GM12878 (cell line): ENCODE measurements around the gene FRMPD2. TPM values are rescaled to one million over a fixed set of nuclear protein-coding genes. Genes with fewer than 3 reads are reported as not detected.

Source experiments
- ATAC-seq: fragments of 200-7000 bp; cut with Tn5 transposase; 3 replicates; pipeline ENCODE4 v1.9.1; 2020; ENCODE audit warnings: mild to moderate bottlenecking, moderate library complexity
- BruUV-seq: library from RNA; stranded (reverse); fragments of 400-500 nt; replicated peaks from 2 replicates; lab custom pipeline; 2021; lab: Mats Ljungman, UMichigan
- CTCF ChIA-PET: fragments of 300-600 bp; sonication (Branson Sonifier 250); formaldehyde crosslinking; extraction: SDS; loops from one replicate; lab custom pipeline; 2021; ENCODE audit warnings: inconsistent platforms; lab: Yijun Ruan, JAX
- POLR2A ChIA-PET: fragments of 350-600 bp; formaldehyde crosslinking; extraction: SDS; loops from one replicate; lab custom pipeline; 2021; ENCODE audit warnings: inconsistent platforms; lab: Charles Lee
- RAD21 ChIA-PET: fragments of 300-600 bp; sonication (Branson Sonifier 250); formaldehyde crosslinking; loops from one replicate; lab custom pipeline; 2023; ENCODE audit warnings: antibody characterized with exemption; ENCODE audit not compliant: unreplicated experiment; lab: Charles Lee
- SMC1A ChIA-PET: fragments of 300-600 bp; sonication (Branson Sonifier 250); formaldehyde crosslinking; loops from one replicate; lab custom pipeline; 2023; ENCODE audit not compliant: unreplicated experiment, uncharacterized antibody; lab: Charles Lee
- DNase-seq: peaks from one replicate; pipeline ENCODE4 v3.0.0-alpha.2; 2011; ENCODE audit warnings: low read depth, low spot score
- FAIRE-seq: peaks from 3 replicates; lab custom pipeline; 2011; peaks lifted over from hg19 to GRCh38; lab: Jason Lieb, UNC
- H2AFZ ChIP-seq: 2 replicates; pipeline ENCODE4 v1.6.0; 2011; ENCODE audit warnings: low read depth, low read length, control low read depth; ENCODE audit not compliant: control insufficient read depth
- H3K27ac ChIP-seq: 2 replicates; pipeline ENCODE4 v1.5.1; 2011; ENCODE audit warnings: control low read depth; ENCODE audit not compliant: control insufficient read depth, insufficient read depth
- H3K27me3 ChIP-seq, 2 experiments: replicated peaks in 1 of 2; 2 replicates each; pipeline versions ENCODE4 v1.6.0 to v1.6.1; 2011; ENCODE audit warnings: low read length in 1 of 2; ENCODE audit not compliant: control insufficient read depth in 2 of 2, insufficient read depth in 2 of 2
- H3K36me3 ChIP-seq, 2 experiments: 2 replicates each; pipeline ENCODE4 v1.5.1; 2011; ENCODE audit warnings: low read length in 1 of 2; ENCODE audit not compliant: control insufficient read depth in 2 of 2, insufficient read depth in 2 of 2
- H3K4me1 ChIP-seq: 2 replicates; pipeline ENCODE4 v1.6.1; 2011; ENCODE audit warnings: mild to moderate bottlenecking, low read length, moderate library complexity, mixed read lengths; ENCODE audit not compliant: control insufficient read depth, insufficient read depth
- H3K4me2 ChIP-seq: 2 replicates; pipeline ENCODE4 v1.6.0; 2011; ENCODE audit warnings: control low read depth; ENCODE audit not compliant: control insufficient read depth, insufficient read depth
- H3K4me3 ChIP-seq: fragments of 200-600 bp; sonication (generic); 2 replicates; pipeline ENCODE4 v1.5.1; 2016
- H3K79me2 ChIP-seq: 2 replicates; pipeline ENCODE4 v1.6.0; 2011; ENCODE audit warnings: low read length; ENCODE audit not compliant: control insufficient read depth, insufficient read depth
- H3K9ac ChIP-seq: 2 replicates; pipeline ENCODE4 v1.8.0; 2011; ENCODE audit warnings: low read length, control low read depth, mixed read lengths; ENCODE audit not compliant: control insufficient read depth, insufficient read depth
- H3K9me3 ChIP-seq: replicated peaks from 3 replicates; pipeline ENCODE4 v1.5.1; 2011; ENCODE audit warnings: mild to moderate bottlenecking, low read length; ENCODE audit not compliant: control insufficient read depth, insufficient read depth
- H4K20me1 ChIP-seq: 2 replicates; pipeline ENCODE4 v1.6.0; 2011; ENCODE audit not compliant: control insufficient read depth, insufficient read depth
- CBX5 ChIP-seq: sonication (generic); IDR thresholded peaks from 2 replicates; pipeline ENCODE4 v1.6.1; 2016; ENCODE audit warnings: low read depth, moderate library complexity, mild to moderate bottlenecking, inconsistent platforms
- HCFC1 ChIP-seq: fragments of 150-350 bp; IDR thresholded peaks from 2 replicates; pipeline ENCODE4 v1.6.1; 2014; ENCODE audit warnings: low read length
- RB1 ChIP-seq: fragments of 450-650 bp; formaldehyde crosslinking; IDR thresholded peaks from 2 replicates; pipeline ENCODE4 v1.6.1; 2017; ENCODE audit warnings: mild to moderate bottlenecking, borderline replicate concordance
- TARDBP ChIP-seq: IDR thresholded peaks from 2 replicates; pipeline ENCODE4 v1.6.1; 2016; ENCODE audit warnings: borderline replicate concordance
- YBX1 ChIP-seq: fragments of 450-650 bp; IDR thresholded peaks from 2 replicates; pipeline ENCODE4 v1.6.1; 2016; ENCODE audit warnings: antibody characterized with exemption
- WGBS: methylation state at CpG from one replicate; pipeline ENCODE4 v1.1.6; 2016; ENCODE audit warnings: low lambda C conversion rate; ENCODE audit not compliant: insufficient replicate concordance, insufficient coverage; ENCODE audit errors: missing lambda C conversion rate; 5-methylcytosine and 5-hydroxymethylcytosine counted together
- in situ Hi-C: fragments of 300-500 bp; cut with MboI; formaldehyde crosslinking; loops from 9 replicates; pipeline ENCODE4 v1.14.3; 2018; ENCODE audit warnings: mixed read lengths
- intact Hi-C: fragments of 100-400 bp; cut with micrococcal nuclease; formaldehyde crosslinking; loops from one replicate; pipeline ENCODE4 v1.14.2; 2022; ENCODE audit not compliant: unreplicated experiment
- polyA plus RNA-seq, 11 experiments: library from polyadenylated mRNA; depleted of rRNA in 4 of 11; unstranded in 6 of 11; stranded (reverse) in 5 of 11; fragments of >200 nt; fragmentation: Nextera tagmentation in 4 of 11; fragmentation: Illumina TruSeq in 1 of 11; extraction: Ambion mirVana in 4 of 11; extraction: Trizol in 1 of 11; gene quantifications; 1 replicate in 1 of 11; 2 replicates in 10 of 11; pipeline versions ENCODE4 v1.2.1 to v1.2.3, GENCODE V29; 2011 to 2016; ENCODE audit warnings: inconsistent platforms in 2 of 11, missing spikeins in 2 of 11, low read depth in 1 of 11
- total RNA-seq, 4 experiments: library from RNA; depleted of rRNA in 3 of 4; stranded (reverse); fragments of >200 nt in 3 of 4; fragmentation: Illumina TruSeq in 1 of 4; extraction: Trizol in 1 of 4; gene quantifications; 2 replicates each; pipeline versions ENCODE4 v1.2.1 to v1.2.3, GENCODE V29; 2013 to 2021
- TF ChIP-seq, protein P1 (sequence below): fragments of 450-650 bp; formaldehyde crosslinking; IDR thresholded peaks from 2 replicates; pipeline ENCODE4 v1.4.0; 2020; ENCODE audit warnings: mild to moderate bottlenecking, moderate library complexity
- TF ChIP-seq, protein P2 (sequence below): IDR thresholded peaks from 2 replicates; pipeline ENCODE4 v1.6.1; 2012; ENCODE audit warnings: low read depth, low read length, improper control_type of control experiment

The FRMPD2 gene
- total and polyA plus RNA-seq, 10 of the 15 experiments (the other 5 are each of a cell fraction or from before 2014, with no cell fraction given) = 0.38 to 5.7 (median 1.4) TPM

DNA sequence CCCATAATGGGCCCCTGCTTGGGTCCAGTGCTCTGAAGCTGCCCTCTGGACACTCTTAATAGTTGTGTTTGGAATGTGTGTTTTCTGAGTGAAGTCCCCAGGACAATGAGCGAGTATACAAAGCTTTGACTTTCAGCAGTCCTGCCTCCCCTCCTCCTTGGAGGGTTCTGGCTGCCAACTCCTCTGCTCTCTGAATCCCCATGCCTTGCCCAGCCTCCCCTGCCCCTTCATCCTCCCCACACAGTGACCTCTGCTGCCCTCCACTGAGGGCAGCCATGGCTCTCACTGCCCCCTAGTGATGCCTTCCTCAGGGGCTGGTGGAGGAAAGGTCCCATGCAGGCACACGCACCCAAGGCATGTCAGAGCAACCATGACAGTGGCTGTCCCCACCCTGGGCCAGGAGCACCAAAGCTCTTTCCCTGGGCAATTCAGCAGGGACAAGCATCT lies 40.9 kb downstream of the FRMPD2 start:
- in situ Hi-C loops = no loop called here
- no peak for FAIRE-seq
- BruUV-seq = no TSS peak
- Histone ChIP-seq H3K27ac (no peak overlapping the region), H4K20me1 (no peaks in the 10 kb centered on the region), H3K9me3 (no peaks in the 10 kb centered on the region), H3K9ac (no peak overlapping the region), H3K4me3 (no peak overlapping the region), H3K27me3 (no peaks in the 10 kb centered on the region), H3K36me3 (no peaks in the 10 kb centered on the region), H2AFZ (no peak overlapping the region), H3K4me1 (peaks cover 16% of the 10 kb centered on the region), H3K4me2 (no peak overlapping the region), H3K79me2 (no peaks in the 10 kb centered on the region)
- intact Hi-C loops = no loop called here
- CTCF ChIA-PET = no interaction called here
- POLR2A ChIA-PET = interaction anchor here (0.5 kb wide), 1 partner anchor 54 kb away, joined by 7 read pairs; no protein-coding TSS in a partner anchor
- no peak for TF ChIP-seq RB1
- no peak for TF ChIP-seq CBX5
- TF ChIP-seq TARDBP = no peak
- no peak for TF ChIP-seq YBX1
- no peak for TF ChIP-seq HCFC1
- TF ChIP-seq, protein P1, sequence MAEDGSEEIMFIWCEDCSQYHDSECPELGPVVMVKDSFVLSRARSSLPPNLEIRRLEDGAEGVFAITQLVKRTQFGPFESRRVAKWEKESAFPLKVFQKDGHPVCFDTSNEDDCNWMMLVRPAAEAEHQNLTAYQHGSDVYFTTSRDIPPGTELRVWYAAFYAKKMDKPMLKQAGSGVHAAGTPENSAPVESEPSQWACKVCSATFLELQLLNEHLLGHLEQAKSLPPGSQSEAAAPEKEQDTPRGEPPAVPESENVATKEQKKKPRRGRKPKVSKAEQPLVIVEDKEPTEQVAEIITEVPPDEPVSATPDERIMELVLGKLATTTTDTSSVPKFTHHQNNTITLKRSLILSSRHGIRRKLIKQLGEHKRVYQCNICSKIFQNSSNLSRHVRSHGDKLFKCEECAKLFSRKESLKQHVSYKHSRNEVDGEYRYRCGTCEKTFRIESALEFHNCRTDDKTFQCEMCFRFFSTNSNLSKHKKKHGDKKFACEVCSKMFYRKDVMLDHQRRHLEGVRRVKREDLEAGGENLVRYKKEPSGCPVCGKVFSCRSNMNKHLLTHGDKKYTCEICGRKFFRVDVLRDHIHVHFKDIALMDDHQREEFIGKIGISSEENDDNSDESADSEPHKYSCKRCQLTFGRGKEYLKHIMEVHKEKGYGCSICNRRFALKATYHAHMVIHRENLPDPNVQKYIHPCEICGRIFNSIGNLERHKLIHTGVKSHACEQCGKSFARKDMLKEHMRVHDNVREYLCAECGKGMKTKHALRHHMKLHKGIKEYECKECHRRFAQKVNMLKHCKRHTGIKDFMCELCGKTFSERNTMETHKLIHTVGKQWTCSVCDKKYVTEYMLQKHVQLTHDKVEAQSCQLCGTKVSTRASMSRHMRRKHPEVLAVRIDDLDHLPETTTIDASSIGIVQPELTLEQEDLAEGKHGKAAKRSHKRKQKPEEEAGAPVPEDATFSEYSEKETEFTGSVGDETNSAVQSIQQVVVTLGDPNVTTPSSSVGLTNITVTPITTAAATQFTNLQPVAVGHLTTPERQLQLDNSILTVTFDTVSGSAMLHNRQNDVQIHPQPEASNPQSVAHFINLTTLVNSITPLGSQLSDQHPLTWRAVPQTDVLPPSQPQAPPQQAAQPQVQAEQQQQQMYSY (CRISPR knock-in tag) = no peak
- TF ChIP-seq, protein P2, sequence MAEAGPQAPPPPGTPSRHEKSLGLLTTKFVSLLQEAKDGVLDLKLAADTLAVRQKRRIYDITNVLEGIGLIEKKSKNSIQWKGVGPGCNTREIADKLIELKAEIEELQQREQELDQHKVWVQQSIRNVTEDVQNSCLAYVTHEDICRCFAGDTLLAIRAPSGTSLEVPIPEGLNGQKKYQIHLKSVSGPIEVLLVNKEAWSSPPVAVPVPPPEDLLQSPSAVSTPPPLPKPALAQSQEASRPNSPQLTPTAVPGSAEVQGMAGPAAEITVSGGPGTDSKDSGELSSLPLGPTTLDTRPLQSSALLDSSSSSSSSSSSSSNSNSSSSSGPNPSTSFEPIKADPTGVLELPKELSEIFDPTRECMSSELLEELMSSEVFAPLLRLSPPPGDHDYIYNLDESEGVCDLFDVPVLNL = no peak
- RAD21 ChIA-PET = no interaction called here
- ATAC-seq = no peak
- WGBS = 96% methylated on average over 2 of the region's 2 CpGs
- SMC1A ChIA-PET = interaction anchor here (1.2 kb wide), 1 partner anchor 55 kb away, joined by 4 read pairs; no protein-coding TSS in a partner anchor
- no peak for DNase-seq
